ENCODE measurements around the gene LY6G6C.

GRCh38 chr6:31718265-31718664 is 3.3 kb downstream of the LY6G6C start:
- TF ChIP-seq ZBTB7A (tag by site-specific recombination; IDR thresholded peaks at IDR 0.05; ENCODE audit: low read depth), result no peak
- TF ChIP-seq CTCF (tag by site-specific recombination; IDR thresholded peaks at IDR 0.05), result no peak
- no peak for TF ChIP-seq ELK4 (IDR thresholded peaks at IDR 0.05; ENCODE audit: borderline replicate concordance, low read depth, low read length)
- no peak for TF ChIP-seq ZNF621 (tag by site-specific recombination; IDR thresholded peaks at IDR 0.05)
- no peak for TF ChIP-seq ZNF558 (tag by site-specific recombination; IDR thresholded peaks at IDR 0.05)
- no peak for TF ChIP-seq MEIS1 (CRISPR knock-in tag; IDR thresholded peaks at IDR 0.05; ENCODE audit: borderline replicate concordance)
- TF ChIP-seq ZNF2 (tag by site-specific recombination; IDR thresholded peaks at IDR 0.05), result no peak
- TF ChIP-seq, protein P1, sequence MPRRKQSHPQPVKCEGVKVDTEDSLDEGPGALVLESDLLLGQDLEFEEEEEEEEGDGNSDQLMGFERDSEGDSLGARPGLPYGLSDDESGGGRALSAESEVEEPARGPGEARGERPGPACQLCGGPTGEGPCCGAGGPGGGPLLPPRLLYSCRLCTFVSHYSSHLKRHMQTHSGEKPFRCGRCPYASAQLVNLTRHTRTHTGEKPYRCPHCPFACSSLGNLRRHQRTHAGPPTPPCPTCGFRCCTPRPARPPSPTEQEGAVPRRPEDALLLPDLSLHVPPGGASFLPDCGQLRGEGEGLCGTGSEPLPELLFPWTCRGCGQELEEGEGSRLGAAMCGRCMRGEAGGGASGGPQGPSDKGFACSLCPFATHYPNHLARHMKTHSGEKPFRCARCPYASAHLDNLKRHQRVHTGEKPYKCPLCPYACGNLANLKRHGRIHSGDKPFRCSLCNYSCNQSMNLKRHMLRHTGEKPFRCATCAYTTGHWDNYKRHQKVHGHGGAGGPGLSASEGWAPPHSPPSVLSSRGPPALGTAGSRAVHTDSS (tag by site-specific recombination; IDR thresholded peaks at IDR 0.05), result no peak
- no peak for TF ChIP-seq WT1 (tag by site-specific recombination; IDR thresholded peaks at IDR 0.05)
- TF ChIP-seq ZBTB21 (tag by site-specific recombination; IDR thresholded peaks at IDR 0.05), result no peak
- TF ChIP-seq ZNF423 (tag by site-specific recombination; IDR thresholded peaks at IDR 0.05), result no peak
- no peak for TF ChIP-seq ZNF138 (tag by site-specific recombination; IDR thresholded peaks at IDR 0.05; ENCODE audit: borderline replicate concordance)
- no peak for TF ChIP-seq ZNF704 (tag by site-specific recombination; IDR thresholded peaks at IDR 0.05)
